ENCODE results near the gene CATSPERE.

DNA sequence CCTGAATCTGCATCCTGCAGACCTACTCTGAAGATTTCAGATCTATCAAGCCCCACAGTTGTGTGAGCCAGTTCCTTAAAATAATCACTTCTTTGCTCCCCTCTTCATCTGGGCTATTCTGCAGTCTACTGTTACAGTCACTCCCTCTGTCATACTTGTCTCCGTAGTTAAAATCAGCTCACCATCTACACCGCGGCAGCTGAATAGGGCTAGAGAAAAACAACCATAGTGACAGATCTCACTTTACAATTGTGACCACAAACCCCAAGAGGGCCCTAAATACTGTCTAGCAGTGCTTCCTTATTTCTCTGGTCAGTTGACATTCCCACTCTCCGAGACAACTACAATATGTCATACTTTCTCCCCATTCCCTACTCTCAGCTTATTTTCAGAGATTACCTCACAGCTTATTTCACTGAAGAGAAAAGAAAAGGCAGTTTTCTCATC lies 204.7 kb downstream of the CATSPERE start:
- TF ChIP-seq, protein P1, sequence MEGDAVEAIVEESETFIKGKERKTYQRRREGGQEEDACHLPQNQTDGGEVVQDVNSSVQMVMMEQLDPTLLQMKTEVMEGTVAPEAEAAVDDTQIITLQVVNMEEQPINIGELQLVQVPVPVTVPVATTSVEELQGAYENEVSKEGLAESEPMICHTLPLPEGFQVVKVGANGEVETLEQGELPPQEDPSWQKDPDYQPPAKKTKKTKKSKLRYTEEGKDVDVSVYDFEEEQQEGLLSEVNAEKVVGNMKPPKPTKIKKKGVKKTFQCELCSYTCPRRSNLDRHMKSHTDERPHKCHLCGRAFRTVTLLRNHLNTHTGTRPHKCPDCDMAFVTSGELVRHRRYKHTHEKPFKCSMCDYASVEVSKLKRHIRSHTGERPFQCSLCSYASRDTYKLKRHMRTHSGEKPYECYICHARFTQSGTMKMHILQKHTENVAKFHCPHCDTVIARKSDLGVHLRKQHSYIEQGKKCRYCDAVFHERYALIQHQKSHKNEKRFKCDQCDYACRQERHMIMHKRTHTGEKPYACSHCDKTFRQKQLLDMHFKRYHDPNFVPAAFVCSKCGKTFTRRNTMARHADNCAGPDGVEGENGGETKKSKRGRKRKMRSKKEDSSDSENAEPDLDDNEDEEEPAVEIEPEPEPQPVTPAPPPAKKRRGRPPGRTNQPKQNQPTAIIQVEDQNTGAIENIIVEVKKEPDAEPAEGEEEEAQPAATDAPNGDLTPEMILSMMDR (IDR thresholded peaks at IDR 0.05 in 8 of 11, conservative IDR thresholded peaks at IDR 0.05 in 3 of 11) = no peak
- TF ChIP-seq POLR2AphosphoS5 (IDR thresholded peaks at IDR 0.05) = no peak
